Parathyroid adenoma (tissue), 2 donors: Measurements from ENCODE around the gene VEPH1.

Experiments
- H2AFZ ChIP-seq: fragments of 300-600 bp; sonication (generic); one replicate; pipeline ENCODE4 v1.7.0; 2017; ENCODE audit warnings: antibody characterized with exemption, mild to moderate bottlenecking
- H3K27ac ChIP-seq: fragments of 300-600 bp; sonication (generic); one replicate; pipeline ENCODE4 v1.7.0; 2017
- H3K27me3 ChIP-seq: fragments of 300-600 bp; sonication (generic); one replicate; pipeline ENCODE4 v1.7.0; 2017; ENCODE audit warnings: low read length; ENCODE audit not compliant: control insufficient read depth, insufficient read depth
- H3K36me3 ChIP-seq: fragments of 300-600 bp; sonication (generic); one replicate; pipeline ENCODE4 v1.7.0; 2017; ENCODE audit warnings: low read length; ENCODE audit not compliant: control insufficient read depth, insufficient read depth
- H3K4me1 ChIP-seq: fragments of 300-600 bp; sonication (generic); one replicate; pipeline ENCODE4 v1.7.0; 2017; ENCODE audit warnings: control low read depth
- H3K4me2 ChIP-seq: fragments of 300-600 bp; sonication (generic); one replicate; pipeline ENCODE4 v1.7.0; 2017; ENCODE audit warnings: low read length
- H3K4me3 ChIP-seq: fragments of 300-600 bp; sonication (generic); one replicate; pipeline ENCODE4 v1.7.0; 2017; ENCODE audit warnings: low read depth, low read length
- H3K79me2 ChIP-seq: fragments of 300-600 bp; sonication (generic); one replicate; pipeline ENCODE4 v1.7.0; 2017; ENCODE audit warnings: control low read depth
- H3K9ac ChIP-seq: fragments of 300-600 bp; sonication (generic); one replicate; pipeline ENCODE4 v1.7.0; 2017; ENCODE audit warnings: mild to moderate bottlenecking
- H3K9me3 ChIP-seq: fragments of 300-600 bp; sonication (generic); one replicate; pipeline ENCODE4 v1.7.0; 2017; ENCODE audit warnings: low read length; ENCODE audit not compliant: control insufficient read depth
- CTCF ChIP-seq: fragments of 300-600 bp; sonication (generic); IDR thresholded peaks from one replicate; pipeline ENCODE4 v1.7.0; 2017; ENCODE audit warnings: antibody characterized with exemption, mild to moderate bottlenecking
- donor health status: primary hyperparathyroidism.

The VEPH1 gene

GRCh38 chr3:157335233-157336076 lies 167.8 kb downstream of the VEPH1 start:
- Histone ChIP-seq H3K4me2 (no peak overlapping the region), H3K36me3 (no peaks in the 10 kb centered on the region), H2AFZ (no peak overlapping the region), H3K9ac (no peak overlapping the region), H3K79me2 (no peaks in the 10 kb centered on the region), H3K9me3 (no peaks in the 10 kb centered on the region), H3K4me3 (no peak overlapping the region), H3K27ac (no peak overlapping the region), H3K27me3 (no peaks in the 10 kb centered on the region), H3K4me1 (no peaks in the 10 kb centered on the region)
- no peak for TF ChIP-seq CTCF

GRCh38 chr3:157333551-157333991 lies 169.6 kb downstream of the VEPH1 start:
- Histone ChIP-seq H2AFZ (no peak overlapping the region), H3K9ac (no peak overlapping the region), H3K27ac (no peak overlapping the region), H3K79me2 (no peaks in the 10 kb centered on the region), H3K4me3 (no peak overlapping the region), H3K27me3 (no peaks in the 10 kb centered on the region), H3K9me3 (no peaks in the 10 kb centered on the region), H3K36me3 (no peaks in the 10 kb centered on the region), H3K4me1 (no peaks in the 10 kb centered on the region), H3K4me2 (no peak overlapping the region)
- no peak for TF ChIP-seq CTCF

GRCh38 chr3:157330206-157330605 lies 173.0 kb downstream of the VEPH1 start:
- no peak overlapping the region for H3K4me2 ChIP-seq
- no peak overlapping the region for H3K9ac ChIP-seq
- H3K27ac ChIP-seq = no peak overlapping the region
- no peaks in the 10 kb centered on the region for H3K4me1 ChIP-seq
- H3K36me3 ChIP-seq = no peaks in the 10 kb centered on the region
- no peak overlapping the region for H2AFZ ChIP-seq
- no peaks in the 10 kb centered on the region for H3K79me2 ChIP-seq
- H3K9me3 ChIP-seq = no peaks in the 10 kb centered on the region
- no peak overlapping the region for H3K4me3 ChIP-seq
- no peaks in the 10 kb centered on the region for H3K27me3 ChIP-seq
- TF ChIP-seq CTCF = no peak

GRCh38 chr3:157329551-157329950 lies 173.7 kb downstream of the VEPH1 start:
- H3K27ac ChIP-seq = no peak overlapping the region

More at GRCh38 chr3:157329551-157329950, 173.7 kb downstream of the VEPH1 start:
- no peaks in the 10 kb centered on the region for H3K27me3 ChIP-seq
- no peaks in the 10 kb centered on the region for H3K79me2 ChIP-seq
- H3K36me3 ChIP-seq = no peaks in the 10 kb centered on the region
- H3K9ac ChIP-seq = no peak overlapping the region
- TF ChIP-seq CTCF = no peak
- no peaks in the 10 kb centered on the region for H3K4me1 ChIP-seq
- H3K9me3 ChIP-seq = no peaks in the 10 kb centered on the region
- no peak overlapping the region for H3K4me3 ChIP-seq
- H3K4me2 ChIP-seq = no peak overlapping the region
- H2AFZ ChIP-seq = no peak overlapping the region
